GM15510 (cell line): ENCODE results near the gene PCGF3.

Source experiments
- POLR2A ChIP-seq: IDR thresholded peaks from 3 replicates; pipeline ENCODE4 v1.6.1; 2011; ENCODE audit warnings: borderline replicate concordance; ENCODE audit not compliant: insufficient read length; ENCODE audit errors: extremely low read depth

PCGF3 gene

GRCh38 chr4:686413-687040 lies 19.1 kb upstream of the PCGF3 start:
- no peak for TF ChIP-seq POLR2A

GRCh38 chr4:687048-687970 lies 18.3 kb upstream of the PCGF3 start:
- no peak for TF ChIP-seq POLR2A

GRCh38 chr4:687971-688853 lies 17.4 kb upstream of the PCGF3 start:
- TF ChIP-seq POLR2A = no peak

- TF ChIP-seq POLR2A = no peak
These were observed 16.6 kb upstream of the PCGF3 start, which contains the start of gene SLC49A3 for GRCh38 chr4:688854-689681. TSS of gene SLC49A3 (minus strand) at chr4:689151. CDS start at chr4:689127, 24 bp downstream.

GRCh38 chr4:689723-690122 lies 15.9 kb upstream of the PCGF3 start:
- no peak for TF ChIP-seq POLR2A

- TF ChIP-seq POLR2A = no peak
These were observed 12.7 kb upstream of the PCGF3 start for GRCh38 chr4:692771-693554.

GRCh38 chr4:699816-700580 lies 5.6 kb upstream of the PCGF3 start:
- no peak for TF ChIP-seq POLR2A

GRCh38 chr4:700587-701264 lies 4.9 kb upstream of the PCGF3 start:
- no peak for TF ChIP-seq POLR2A

GRCh38 chr4:702618-703048 lies 3.0 kb upstream of the PCGF3 start:
- no peak for TF ChIP-seq POLR2A

GRCh38 chr4:703336-704197 lies 2.1 kb upstream of the PCGF3 start:
- no peak for TF ChIP-seq POLR2A
